GM18502 (cell line): ENCODE results near the gene C8A.

ENCODE experiments used
- ATAC-seq: cut with Tn5 transposase; IDR thresholded peaks from one replicate; pipeline ENCODE4 v1.9.1; 2021; ENCODE audit warnings: mild to moderate bottlenecking; ENCODE audit not compliant: unreplicated experiment, poor library complexity

Gene C8A

DNA sequence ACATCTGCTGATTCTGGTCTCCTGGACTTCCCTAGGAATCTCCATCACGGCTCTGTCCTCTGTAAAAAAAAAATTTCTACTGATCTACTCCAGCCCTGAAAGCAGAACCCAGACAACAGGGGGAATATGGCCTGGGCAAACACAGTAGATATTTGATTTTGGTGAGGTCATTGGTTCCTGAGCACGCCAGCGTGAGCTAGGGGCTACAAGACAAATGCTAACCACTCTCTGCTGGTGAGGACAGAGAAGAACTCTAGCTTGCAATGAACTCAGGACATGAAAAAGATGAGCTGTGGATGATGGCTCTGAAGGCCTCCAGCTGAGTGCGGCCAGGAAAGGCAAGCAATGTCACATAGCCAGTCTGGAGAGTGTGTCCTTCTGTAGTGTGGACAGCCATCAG, 18.2 kb upstream of the C8A start:
- no peak for ATAC-seq

DNA sequence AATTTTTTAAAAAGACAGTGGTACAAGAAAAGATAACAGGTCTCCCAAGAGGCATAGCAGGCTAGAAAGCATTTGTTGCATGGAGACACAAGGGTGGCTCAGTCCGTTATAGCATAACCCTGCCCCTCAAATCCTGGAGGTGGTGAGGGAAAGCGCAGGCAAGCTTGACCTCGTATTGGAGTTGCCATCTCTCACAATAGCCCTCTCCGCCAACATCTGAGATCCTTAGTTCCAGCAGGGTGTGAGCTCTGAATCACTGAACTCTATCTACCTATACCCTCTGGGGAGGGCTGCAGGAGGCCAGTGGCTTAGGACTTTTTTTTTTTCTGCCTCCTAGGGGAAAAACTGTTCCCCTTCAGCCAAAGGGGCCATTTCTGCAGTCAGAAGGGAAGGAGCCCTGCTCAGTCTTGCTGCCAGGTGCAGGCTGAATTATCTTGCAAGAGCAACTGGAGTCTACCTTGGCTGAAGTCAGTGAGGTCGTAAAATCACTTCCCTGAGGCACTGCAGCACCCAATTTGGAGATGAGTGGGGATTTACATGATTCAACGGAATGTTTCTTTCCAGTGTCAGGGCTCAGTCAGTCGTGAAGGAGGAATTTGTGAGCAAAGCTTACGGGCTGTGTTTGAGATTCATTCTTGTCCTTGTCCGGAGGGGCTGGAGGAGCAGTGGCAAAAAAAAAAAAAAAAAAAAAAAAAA, 17.2 kb upstream of the C8A start:
- no peak for ATAC-seq

GRCh38 chr1:56838759-56839158, 15.8 kb upstream of the C8A start:
- ATAC-seq, result no peak

- no peak for ATAC-seq
Measured at GRCh38 chr1:56843544-56843943, 11.1 kb upstream of the C8A start.

- ATAC-seq, result no peak
Measured at GRCh38 chr1:56844545-56845136, 10.0 kb upstream of the C8A start.

- no peak for ATAC-seq
Measured at GRCh38 chr1:56845343-56845742, 9.3 kb upstream of the C8A start.

DNA sequence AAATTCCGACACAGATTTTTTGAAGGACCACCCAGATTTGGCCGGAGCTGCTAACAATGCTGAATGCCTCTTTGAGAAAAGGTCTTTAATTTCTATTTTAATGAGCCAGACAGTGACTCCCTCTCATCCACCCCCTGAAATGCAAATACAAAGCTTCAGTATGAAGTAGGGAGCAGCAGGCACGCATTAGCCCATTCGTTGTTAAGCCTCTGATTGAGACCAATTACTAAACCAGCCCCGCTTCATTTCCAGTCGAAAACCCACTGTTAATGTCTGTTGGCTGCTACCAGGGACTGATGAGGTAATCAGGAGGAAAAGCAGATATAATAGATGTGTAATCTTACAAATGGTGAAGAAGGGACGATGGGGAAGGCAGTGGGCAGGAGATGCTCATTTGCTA, 4.8 kb upstream of the C8A start:
- no peak for ATAC-seq

DNA sequence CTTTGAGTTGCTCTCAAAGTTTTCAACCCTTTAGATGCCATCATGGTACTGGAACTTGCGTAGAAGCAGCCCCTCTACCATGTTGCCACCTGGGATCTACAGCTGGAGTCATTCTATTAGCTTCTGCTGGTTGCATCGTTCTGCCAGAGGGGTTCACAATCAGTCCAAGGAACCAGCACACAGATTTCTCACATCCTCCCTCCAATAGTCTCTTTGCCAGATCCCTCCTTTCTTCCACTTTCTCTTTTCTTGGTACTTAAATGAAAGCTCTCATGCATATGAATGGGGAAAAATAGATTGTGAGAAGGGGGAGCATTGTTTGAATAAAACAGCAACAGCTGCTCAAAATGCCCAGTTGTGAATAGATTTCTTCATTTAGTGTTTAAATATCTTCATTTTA, 4.2 kb upstream of the C8A start:
- no peak for ATAC-seq

GRCh38 chr1:56850922-56851321, 3.7 kb upstream of the C8A start:
- no peak for ATAC-seq

GRCh38 chr1:56852476-56852875, 2.1 kb upstream of the C8A start:
- no peak for ATAC-seq

- ATAC-seq, result no peak
Measured at GRCh38 chr1:56855190-56855589, 593 bp downstream of the C8A start.

- ATAC-seq, result no peak
Measured at GRCh38 chr1:56856186-56856585, 1.6 kb downstream of the C8A start.

DNA sequence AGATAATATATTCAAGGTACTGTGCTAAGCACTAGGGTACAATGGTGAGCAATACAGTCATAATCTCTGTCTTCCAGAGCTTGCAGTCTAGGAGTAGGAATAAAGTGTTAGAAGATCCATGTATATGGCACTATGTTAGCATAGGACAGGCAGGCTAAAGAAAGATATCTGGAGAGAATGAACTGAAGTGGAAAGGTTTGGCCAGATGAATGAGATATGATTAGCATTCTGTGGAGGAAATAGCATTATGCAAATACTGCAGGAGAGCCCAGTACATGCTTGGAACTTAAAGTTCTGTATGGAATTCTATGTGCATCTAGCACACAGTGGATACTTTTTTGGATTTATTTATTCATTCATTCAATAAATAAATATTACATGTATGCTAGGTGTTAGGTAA, 4.7 kb downstream of the C8A start:
- ATAC-seq, result no peak

DNA sequence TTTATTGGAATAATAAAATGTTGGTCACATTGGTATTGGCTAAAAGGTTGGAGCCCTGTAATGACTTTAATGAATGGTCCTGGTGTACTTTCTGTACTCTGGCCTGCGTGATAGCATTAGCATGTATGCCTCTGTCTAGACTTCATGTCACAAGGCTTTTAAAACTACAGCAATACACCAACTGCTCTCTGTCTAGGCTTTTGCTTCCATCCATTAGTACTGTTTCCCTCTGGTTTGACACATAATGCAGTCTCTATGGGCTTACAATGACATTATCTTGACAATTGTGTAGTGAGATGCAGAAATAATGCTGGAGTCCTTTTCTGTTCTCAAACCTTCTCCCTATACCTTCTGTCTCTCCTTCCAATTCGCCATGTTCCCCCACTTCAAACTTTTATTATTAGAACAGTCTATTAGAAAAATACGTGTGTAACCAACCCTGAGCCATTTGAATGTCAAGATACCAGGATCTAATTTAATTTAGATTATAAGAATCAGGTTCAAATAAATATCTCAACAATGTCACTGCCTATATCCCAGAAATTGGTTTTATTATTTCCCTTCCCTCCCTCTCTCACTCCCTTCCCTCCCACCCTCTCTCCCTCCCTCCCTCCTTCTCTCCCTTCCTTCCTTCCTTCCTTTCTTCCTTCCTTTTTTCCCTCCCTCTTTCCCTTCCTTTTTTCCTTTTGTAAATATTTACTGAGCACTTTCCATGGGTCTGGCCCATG, 8.8 kb downstream of the C8A start:
- no peak for ATAC-seq

DNA sequence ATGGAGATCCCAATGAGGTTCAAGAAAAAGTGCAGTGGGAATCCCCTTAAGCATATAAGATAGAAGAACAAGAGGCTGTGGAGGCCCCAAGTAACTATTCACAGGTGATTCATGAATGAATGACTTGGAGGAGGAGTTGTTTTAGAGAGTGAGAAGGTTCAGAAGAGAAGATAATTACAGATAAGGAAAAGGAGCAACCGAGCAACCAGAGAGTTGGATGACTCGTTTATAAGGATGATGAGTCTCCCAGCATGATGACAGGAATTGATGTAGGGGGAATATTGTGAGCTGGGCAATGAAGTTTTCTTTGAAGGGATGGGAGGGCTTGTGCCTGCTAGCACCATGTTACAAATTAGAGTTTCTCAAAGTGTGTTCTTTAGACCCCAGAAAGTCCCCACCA, 9.8 kb downstream of the C8A start:
- no peak for ATAC-seq

GRCh38 chr1:56866656-56867055, 12.1 kb downstream of the C8A start:
- ATAC-seq, result no peak

DNA sequence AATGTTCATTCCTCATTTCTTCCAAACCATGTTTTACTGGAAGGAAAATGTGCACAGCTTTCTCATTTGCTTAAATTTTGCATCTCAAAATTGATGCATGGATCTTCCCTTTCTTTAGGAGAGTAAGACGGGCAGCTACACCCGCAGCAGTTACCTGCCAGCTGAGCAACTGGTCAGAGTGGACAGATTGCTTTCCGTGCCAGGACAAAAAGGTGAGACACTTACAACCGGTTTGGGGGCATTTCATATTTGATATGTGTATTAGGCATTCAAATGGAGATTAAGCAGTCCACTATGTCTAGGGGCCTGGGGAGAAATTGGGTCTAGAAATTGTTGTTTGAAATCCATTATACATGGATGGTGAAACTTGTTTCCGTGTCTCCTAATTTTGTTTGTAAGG, 12.9 kb downstream of the C8A start:
- ATAC-seq, result no peak

DNA sequence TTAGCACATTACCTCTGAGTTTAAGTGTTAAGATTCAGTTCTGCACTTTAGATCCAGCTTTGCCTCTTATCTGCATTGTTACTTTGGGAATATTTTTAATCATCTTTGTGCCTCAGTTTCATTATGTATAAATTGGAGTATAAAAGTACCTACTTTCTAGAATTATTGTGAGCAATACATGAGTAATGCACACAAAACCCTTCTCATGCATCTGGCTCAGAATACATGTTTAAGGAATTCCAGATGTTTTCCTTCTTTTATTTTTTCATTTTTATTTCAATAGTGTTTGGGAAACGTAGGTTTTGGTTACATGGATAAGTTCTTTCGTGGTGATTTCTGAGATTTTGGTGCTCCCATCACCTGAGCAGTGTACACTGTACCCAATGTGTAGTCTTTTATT, 14.2 kb downstream of the C8A start:
- ATAC-seq, result no peak

GRCh38 chr1:56872597-56872996, 18.0 kb downstream of the C8A start:
- ATAC-seq, result no peak

DNA sequence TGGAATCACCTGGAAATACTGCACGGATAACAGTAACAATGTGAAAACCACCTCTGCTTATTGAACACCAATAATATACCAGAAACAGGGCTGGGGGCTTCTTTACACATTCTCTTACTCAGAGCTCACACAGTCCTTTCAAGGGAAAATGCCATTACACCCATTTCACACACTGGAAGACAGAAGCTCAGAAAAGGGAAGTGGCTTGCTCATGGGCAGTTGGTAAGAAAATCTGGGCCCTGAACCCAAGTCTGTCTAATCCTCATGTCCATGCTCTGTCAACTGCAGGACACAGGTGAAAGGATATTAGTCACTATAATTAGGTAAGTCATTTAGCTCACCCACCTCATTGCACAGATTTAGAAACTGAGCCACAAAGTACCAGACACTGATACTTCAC, 18.6 kb downstream of the C8A start:
- ATAC-seq, result no peak

GRCh38 chr1:56874689-56875088, 20.1 kb downstream of the C8A start:
- ATAC-seq, result no peak

DNA sequence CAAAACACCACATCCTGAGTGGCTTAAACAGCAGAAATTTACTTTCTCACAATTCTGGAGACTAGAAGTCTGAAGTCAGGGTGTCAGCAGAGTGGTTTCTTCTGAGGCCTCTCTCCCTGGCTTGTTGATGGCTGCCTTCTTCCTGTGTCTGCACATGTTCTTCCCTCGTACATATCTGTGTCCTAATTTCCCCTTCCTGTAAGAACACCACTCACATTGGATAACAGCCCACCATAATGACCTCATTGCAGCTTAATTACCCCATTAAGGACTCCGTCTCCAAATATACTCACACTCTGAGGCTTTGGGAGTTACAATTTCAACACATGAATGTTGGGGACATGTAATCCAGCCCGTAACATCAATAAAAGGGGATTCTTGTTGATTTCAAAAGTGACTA, 23.4 kb downstream of the C8A start:
- no peak for ATAC-seq
